AG04449 (cell line): ENCODE data around the gene DUOXA1.
"Not testable (repeated sequence)": the region's sequence is repeated elsewhere in the genome, so short reads cannot be mapped to it uniquely, and the experiment has no call there.

Experiments used
- CTCF ChIA-PET: fragments of 350-600 bp; formaldehyde crosslinking; extraction: SDS; loops from one replicate; lab custom pipeline; 2021; ENCODE audit warnings: antibody characterized with exemption; lab: Yijun Ruan, JAX
- POLR2A ChIA-PET: fragments of 400-600, 350-600 bp; formaldehyde crosslinking; extraction: SDS; loops from one replicate; lab custom pipeline; 2020; ENCODE audit warnings: antibody characterized with exemption, inconsistent platforms; lab: Yijun Ruan, JAX
- DNase-seq: peaks from one replicate; pipeline ENCODE4 v3.0.0-alpha.2; 2010; ENCODE audit warnings: low read depth, low spot score
- H3K4me3 ChIP-seq: 2 replicates; pipeline ENCODE4 v1.5.1; 2011; ENCODE audit warnings: low read depth, mild to moderate bottlenecking, control low read depth, low read length
- TF ChIP-seq, protein P1 (sequence below): IDR thresholded peaks from one replicate; pipeline ENCODE4 v1.5.1; 2011; ENCODE audit warnings: mild to moderate bottlenecking, moderate library complexity, low read length, control low read depth, inconsistent platforms; ENCODE audit not compliant: insufficient read depth; ENCODE audit errors: missing control alignments

The DUOXA1 gene

DNA sequence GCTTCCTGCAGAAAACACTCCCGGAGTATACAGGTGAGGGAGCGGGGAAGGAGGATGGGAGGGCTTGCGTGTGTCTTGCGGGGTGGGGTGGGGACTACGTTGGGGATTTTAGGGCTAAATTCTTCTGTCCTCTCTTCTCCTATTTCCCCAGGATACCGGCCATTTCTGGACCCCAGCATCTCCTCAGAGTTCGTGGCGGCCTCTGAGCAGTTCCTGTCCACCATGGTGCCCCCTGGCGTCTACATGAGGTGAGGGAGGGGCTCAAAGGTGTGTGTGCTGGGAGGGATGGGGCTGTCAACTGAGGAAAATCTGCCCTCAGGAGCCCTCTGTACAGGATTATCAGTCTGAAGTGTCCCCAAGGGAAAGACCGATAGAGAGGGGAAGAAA, 6.7 kb upstream of the DUOXA1 start:
- ChIA-PET POLR2A (no interaction called here), CTCF (interaction anchor here (1.0 to 11.5 kb wide), 2 partner anchors 10 to 15 kb away, joined by 6 to 129 read pairs; no protein-coding TSS in a partner anchor)
- no peak for DNase-seq
- H3K4me3 ChIP-seq, result no peak overlapping the region
- TF ChIP-seq, protein P1, sequence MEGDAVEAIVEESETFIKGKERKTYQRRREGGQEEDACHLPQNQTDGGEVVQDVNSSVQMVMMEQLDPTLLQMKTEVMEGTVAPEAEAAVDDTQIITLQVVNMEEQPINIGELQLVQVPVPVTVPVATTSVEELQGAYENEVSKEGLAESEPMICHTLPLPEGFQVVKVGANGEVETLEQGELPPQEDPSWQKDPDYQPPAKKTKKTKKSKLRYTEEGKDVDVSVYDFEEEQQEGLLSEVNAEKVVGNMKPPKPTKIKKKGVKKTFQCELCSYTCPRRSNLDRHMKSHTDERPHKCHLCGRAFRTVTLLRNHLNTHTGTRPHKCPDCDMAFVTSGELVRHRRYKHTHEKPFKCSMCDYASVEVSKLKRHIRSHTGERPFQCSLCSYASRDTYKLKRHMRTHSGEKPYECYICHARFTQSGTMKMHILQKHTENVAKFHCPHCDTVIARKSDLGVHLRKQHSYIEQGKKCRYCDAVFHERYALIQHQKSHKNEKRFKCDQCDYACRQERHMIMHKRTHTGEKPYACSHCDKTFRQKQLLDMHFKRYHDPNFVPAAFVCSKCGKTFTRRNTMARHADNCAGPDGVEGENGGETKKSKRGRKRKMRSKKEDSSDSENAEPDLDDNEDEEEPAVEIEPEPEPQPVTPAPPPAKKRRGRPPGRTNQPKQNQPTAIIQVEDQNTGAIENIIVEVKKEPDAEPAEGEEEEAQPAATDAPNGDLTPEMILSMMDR, result peak; percentile 9

DNA sequence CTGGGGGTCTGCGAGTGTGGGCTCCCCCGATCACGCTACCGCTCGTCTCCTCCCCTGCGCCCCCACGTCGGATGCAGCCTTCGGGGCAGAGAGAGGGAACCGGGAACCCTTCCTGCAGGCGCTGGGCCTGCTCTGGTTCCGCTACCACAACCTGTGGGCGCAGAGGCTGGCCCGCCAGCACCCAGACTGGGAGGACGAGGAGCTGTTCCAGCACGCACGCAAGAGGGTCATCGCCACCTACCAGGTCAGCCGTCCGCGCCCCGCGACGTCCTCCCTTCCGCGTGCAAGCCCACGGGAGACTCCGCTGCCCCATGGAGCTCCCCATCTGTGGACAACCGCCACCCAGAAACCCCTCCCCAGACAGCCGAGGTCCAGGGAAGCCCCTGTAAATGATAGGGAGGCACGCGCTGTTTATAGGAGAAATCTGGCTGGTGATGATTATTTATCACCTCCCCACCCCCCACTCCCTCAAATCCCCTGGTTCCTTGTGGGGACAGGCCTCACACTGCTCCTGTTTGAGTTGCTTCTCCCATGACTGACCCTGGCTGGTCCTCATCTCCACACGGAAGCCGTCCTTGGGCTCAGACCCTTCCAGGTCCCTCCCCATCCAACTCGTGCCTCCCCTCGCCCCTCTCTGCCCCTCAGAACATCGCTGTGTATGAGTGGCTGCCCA, 6.2 kb upstream of the DUOXA1 start:
- H3K4me3 ChIP-seq, POLR2A ChIA-PET, DNase-seq: not testable (repeated sequence)
- CTCF ChIA-PET, result interaction anchor here (1.3 to 11.5 kb wide), 2 partner anchors 9 to 14 kb away, joined by 4 to 129 read pairs; no protein-coding TSS in a partner anchor

DNA sequence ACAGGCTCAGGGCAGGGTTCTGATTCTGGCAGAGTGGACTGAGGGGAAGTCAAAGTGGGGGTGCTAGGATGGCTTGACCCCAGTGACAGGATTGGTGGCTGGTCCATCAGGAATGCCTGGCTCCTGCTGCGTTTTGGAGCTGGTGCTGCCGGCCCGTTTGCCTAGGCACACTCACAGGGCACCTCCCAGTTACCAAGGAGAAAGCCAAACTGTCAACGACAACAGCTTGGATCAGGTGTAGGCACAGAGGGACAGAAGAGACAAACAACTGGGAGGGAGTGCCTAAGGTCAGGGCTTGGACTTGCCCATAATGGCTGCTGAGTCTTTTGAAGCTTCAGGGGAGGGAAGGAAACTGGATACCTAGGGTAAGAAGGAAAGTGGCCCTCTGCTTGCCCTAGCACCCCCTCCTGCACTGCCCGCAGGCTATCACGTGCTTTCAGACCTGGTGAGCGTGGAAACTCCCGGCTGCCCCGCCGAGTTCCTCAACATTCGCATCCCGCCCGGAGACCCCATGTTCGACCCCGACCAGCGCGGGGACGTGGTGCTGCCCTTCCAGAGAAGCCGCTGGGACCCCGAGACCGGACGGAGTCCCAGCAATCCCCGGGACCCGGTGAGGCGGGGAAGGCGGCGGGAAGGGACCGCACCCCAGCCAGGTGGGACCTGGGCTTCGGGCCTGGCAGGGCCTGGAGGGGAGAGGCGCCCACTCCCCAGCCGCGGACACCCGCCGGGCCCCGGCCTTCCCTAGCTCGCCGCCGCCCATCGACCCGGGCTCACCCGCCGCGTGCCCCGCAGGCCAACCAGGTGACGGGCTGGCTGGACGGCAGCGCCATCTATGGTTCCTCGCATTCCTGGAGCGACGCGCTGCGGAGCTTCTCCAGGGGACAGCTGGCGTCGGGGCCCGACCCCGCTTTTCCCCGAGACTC, 5.3 kb upstream of the DUOXA1 start:
- no peak overlapping the region for H3K4me3 ChIP-seq
- ChIA-PET POLR2A (no interaction called here), CTCF (interaction anchor here (0.7 to 11.5 kb wide), 3 partner anchors 8 to 25 kb away, joined by 4 to 129 read pairs (median 4); no protein-coding TSS in a partner anchor)
- no peak for DNase-seq
- TF ChIP-seq, protein P1, result no peak

DNA sequence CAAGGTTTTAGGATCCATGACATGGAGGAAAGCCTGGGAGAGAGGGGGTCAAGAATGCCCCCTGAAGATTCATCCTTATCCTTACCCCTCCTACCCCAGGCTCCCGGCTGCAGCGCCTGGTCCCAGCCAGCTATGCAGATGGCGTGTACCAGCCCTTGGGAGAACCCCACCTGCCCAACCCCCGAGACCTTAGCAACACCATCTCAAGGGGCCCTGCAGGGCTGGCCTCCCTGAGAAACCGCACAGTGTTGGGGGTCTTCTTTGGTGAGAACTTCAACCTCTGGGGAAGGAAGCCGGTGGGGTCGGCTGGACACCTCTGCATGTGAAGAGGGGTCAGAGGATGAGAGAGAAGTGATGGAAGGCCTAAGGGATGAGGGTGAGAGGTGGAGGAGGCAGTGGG, 4.4 kb upstream of the DUOXA1 start:
- DNase-seq, result no peak
- POLR2A ChIA-PET, result no interaction called here
- TF ChIP-seq, protein P1, result no peak
- CTCF ChIA-PET, result interaction anchor here (1.6 to 11.5 kb wide), 2 partner anchors 13 to 29 kb away, joined by 4 to 129 read pairs; no protein-coding TSS in a partner anchor
- no peak overlapping the region for H3K4me3 ChIP-seq

DNA sequence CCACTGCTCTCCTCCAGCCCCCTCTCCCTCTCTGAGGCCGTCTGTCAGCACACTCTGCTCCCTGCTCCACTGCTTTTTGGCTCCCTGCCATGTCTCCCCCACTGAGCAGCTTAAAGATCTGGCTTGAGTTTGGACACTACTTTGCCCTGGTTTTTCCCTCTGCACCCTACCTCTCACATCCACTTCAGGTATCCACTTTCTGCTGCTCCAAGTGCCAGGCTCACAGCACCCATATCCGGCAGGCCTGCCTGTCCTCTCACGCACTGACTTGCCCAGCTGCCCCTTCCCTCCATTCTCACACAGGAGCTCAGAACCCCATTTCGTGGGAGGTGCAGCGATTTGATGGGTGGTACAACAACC, 3.9 kb upstream of the DUOXA1 start:
- no peak overlapping the region for H3K4me3 ChIP-seq
- CTCF ChIA-PET, result interaction anchor here (0.9 to 11.5 kb wide), 3 partner anchors 12 to 29 kb away, joined by 3 to 129 read pairs (median 4); no protein-coding TSS in a partner anchor
- no peak for DNase-seq
- POLR2A ChIA-PET, result no interaction called here
- TF ChIP-seq, protein P1, result no peak

DNA sequence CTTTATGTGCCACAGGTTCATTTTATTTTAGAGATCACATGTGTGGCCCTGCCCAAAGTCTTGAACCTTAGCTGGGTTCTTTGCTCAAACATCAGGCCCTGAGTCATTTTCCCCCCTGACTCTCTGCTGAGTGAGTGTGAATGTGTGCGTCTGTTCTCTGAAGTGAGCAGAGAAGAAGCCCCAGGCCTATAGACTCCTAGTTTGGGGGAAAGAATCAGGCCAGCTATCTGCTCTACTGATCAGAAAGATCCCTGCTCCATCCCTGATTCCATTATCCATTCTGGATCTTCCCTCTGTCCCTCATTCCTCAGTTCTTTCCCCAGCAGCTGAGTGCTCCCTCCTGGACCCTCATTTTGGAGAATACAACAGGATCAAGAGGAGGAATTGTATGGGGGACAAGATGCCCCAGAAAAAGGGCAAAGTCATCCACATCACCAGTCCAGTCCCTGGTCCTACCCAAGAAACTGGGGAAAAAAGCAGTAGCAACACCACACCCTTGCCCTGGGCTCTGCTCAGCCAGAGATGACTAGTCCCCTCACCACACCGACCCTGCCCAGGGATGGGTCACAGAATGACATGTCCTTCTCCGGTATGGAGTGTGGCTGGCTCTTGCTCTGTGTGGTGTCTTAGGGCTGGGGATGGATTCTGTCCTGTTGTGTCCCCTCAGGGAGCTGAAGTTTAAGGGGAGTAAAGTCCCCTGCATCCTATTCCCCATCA, 3.3 kb upstream of the DUOXA1 start:
- TF ChIP-seq, protein P1, result no peak
- no peak overlapping the region for H3K4me3 ChIP-seq
- DNase-seq, result no peak
- ChIA-PET CTCF (interaction anchor here (0.9 to 11.5 kb wide), 5 partner anchors 12 to 266 kb away, joined by 3 to 129 read pairs (median 4); no protein-coding TSS in a partner anchor), POLR2A (interaction anchor here (1.0 kb wide), 1 partner anchor 24 kb away, joined by 5 read pairs; no protein-coding TSS in a partner anchor)
